Loucy (cell line): ENCODE data around the gene ABLIM1.

Experiments
- H2AFZ ChIP-seq: fragments of 200-600 bp; sonication (generic); 2 replicates; pipeline ENCODE4 v1.6.0; 2016; ENCODE audit warnings: antibody characterized with exemption, mild to moderate bottlenecking, low read length, moderate library complexity
- H3F3A ChIP-seq: fragments of 200-600 bp; 2 replicates; pipeline ENCODE4 v1.6.0; 2016; ENCODE audit warnings: antibody characterized with exemption, low read depth, mild to moderate bottlenecking
- H3K27me3 ChIP-seq: fragments of 200-600 bp; sonication (generic); 2 replicates; pipeline ENCODE4 v1.6.1; 2014; ENCODE audit warnings: low read length, mild to moderate bottlenecking; ENCODE audit not compliant: insufficient read depth, poor library complexity, severe bottlenecking
- H3K36me3 ChIP-seq: fragments of 200-600 bp; sonication (generic); 2 replicates; pipeline ENCODE4 v1.6.1; 2016; ENCODE audit warnings: low read length; ENCODE audit not compliant: insufficient read depth
- H3K4me1 ChIP-seq: fragments of 200-600 bp; sonication (generic); 2 replicates; pipeline ENCODE4 v1.5.1; 2014; ENCODE audit warnings: low read length, mild to moderate bottlenecking; ENCODE audit not compliant: insufficient read depth, poor library complexity, severe bottlenecking
- H3K4me2 ChIP-seq: fragments of 200-600 bp; sonication (generic); 2 replicates; pipeline ENCODE4 v1.6.0; 2014; ENCODE audit warnings: antibody characterized with exemption, low read length, low read depth, mild to moderate bottlenecking; ENCODE audit not compliant: poor library complexity, severe bottlenecking
- H3K4me3 ChIP-seq: fragments of 200-600 bp; sonication (generic); 2 replicates; pipeline ENCODE4 v1.5.1; 2014; ENCODE audit warnings: low read length, mild to moderate bottlenecking, mixed read lengths; ENCODE audit not compliant: poor library complexity, severe bottlenecking
- H3K79me2 ChIP-seq: fragments of 200-600 bp; sonication (generic); 2 replicates; pipeline ENCODE4 v1.6.1; 2014; ENCODE audit warnings: low read length; ENCODE audit not compliant: insufficient read depth
- H3K9ac ChIP-seq: fragments of 200-600 bp; sonication (generic); 2 replicates; pipeline ENCODE4 v1.6.0; 2014; ENCODE audit warnings: mild to moderate bottlenecking, low read depth, low read length, moderate library complexity; ENCODE audit not compliant: poor library complexity, severe bottlenecking
- H3K9me2 ChIP-seq: fragments of 200-600 bp; sonication (generic); replicated peaks from 2 replicates; pipeline ENCODE4 v1.6.1; 2016; ENCODE audit warnings: low read depth, low read length, mixed read lengths
- H3K9me3 ChIP-seq: fragments of 200-600 bp; sonication (generic); 2 replicates; pipeline ENCODE4 v1.6.1; 2014; ENCODE audit warnings: mild to moderate bottlenecking, antibody characterized with exemption, low read length, low read depth; ENCODE audit not compliant: insufficient read depth
- H4K20me1 ChIP-seq: fragments of 200-600 bp; sonication (generic); 2 replicates; pipeline ENCODE4 v1.6.0; 2014; ENCODE audit warnings: antibody characterized with exemption, low read length, mild to moderate bottlenecking; ENCODE audit not compliant: insufficient read depth, poor library complexity, severe bottlenecking
- EZH2phosphoT487 ChIP-seq: fragments of 200-600 bp; IDR thresholded peaks from 2 replicates; pipeline ENCODE4 v1.6.1; 2018; ENCODE audit warnings: antibody characterized with exemption, mild to moderate bottlenecking, moderate library complexity, borderline replicate concordance
- TF ChIP-seq, protein P1 (sequence below): fragments of 200-600 bp; sonication (generic); conservative IDR thresholded peaks from 2 replicates; pipeline ENCODE4 v1.5.1; 2014; ENCODE audit warnings: mild to moderate bottlenecking, antibody characterized with exemption, low read length

Gene ABLIM1

DNA sequence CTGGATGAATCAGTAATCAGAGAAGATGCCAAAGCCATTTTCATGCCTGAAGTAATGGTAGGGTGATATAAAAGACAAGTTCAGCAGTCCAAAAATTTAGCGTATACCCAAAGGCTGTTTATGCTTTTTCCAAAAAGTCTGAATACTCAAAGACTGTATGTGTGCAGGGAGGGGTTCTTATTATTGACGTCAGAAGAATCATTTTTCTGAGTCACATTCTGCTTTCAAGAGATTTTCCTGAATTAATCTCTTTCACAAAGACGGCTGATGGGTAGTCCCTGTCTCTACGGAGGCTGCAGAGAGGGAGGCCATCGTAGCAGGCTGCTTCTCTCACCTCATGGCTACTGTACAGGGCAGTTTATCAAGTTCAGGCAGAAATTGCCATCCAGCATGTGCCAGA is 30.7 kb upstream of the ABLIM1 start:
- no peak for TF ChIP-seq EZH2phosphoT487
- TF ChIP-seq, protein P1, sequence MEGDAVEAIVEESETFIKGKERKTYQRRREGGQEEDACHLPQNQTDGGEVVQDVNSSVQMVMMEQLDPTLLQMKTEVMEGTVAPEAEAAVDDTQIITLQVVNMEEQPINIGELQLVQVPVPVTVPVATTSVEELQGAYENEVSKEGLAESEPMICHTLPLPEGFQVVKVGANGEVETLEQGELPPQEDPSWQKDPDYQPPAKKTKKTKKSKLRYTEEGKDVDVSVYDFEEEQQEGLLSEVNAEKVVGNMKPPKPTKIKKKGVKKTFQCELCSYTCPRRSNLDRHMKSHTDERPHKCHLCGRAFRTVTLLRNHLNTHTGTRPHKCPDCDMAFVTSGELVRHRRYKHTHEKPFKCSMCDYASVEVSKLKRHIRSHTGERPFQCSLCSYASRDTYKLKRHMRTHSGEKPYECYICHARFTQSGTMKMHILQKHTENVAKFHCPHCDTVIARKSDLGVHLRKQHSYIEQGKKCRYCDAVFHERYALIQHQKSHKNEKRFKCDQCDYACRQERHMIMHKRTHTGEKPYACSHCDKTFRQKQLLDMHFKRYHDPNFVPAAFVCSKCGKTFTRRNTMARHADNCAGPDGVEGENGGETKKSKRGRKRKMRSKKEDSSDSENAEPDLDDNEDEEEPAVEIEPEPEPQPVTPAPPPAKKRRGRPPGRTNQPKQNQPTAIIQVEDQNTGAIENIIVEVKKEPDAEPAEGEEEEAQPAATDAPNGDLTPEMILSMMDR: no peak
- Histone ChIP-seq H2AFZ (no peak overlapping the region), H3K36me3 (peaks cover 29% of the 10 kb centered on the region; the same call in 1 of the 2 replicates), H3K9me3 (no peaks in the 10 kb centered on the region), H3K4me3 (no peak overlapping the region), H3K9me2 (no peaks in the 10 kb centered on the region), H4K20me1 (peaks cover 11% of the 10 kb centered on the region), H3K27me3 (no peaks in the 10 kb centered on the region), H3F3A (no peaks in the 10 kb centered on the region), H3K4me1 (peaks cover 23% of the 10 kb centered on the region), H3K4me2 (no peak overlapping the region), H3K79me2 (peaks cover 53% of the 10 kb centered on the region), H3K9ac (no peak overlapping the region)

DNA sequence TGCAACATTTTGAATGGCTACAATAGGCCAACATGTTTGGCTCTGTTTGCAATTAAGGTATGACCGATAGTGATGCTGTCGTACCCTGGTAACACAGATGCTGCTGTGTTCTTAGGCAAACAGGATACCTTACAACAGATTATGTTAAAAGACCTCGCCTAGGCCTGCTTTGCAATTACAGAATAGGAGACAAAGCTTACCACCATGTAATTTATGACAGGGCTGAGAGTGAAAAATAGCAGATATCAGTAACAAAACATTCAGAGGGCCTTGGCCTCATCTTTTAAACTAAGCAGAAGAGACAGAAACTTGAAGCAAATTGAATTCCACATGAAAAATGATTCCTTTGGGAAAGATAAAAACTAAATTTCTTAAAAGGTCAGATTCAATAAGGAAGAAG is 29.4 kb upstream of the ABLIM1 start:
- H2AFZ ChIP-seq: no peak overlapping the region
- no peaks in the 10 kb centered on the region for H3K27me3 ChIP-seq
- H3K79me2 ChIP-seq: peaks cover 66% of the 10 kb centered on the region
- peaks cover 11% of the 10 kb centered on the region for H4K20me1 ChIP-seq
- no peaks in the 10 kb centered on the region for H3F3A ChIP-seq
- peak overlapping the region; percentile 40 for H3K4me2 ChIP-seq
- H3K36me3 ChIP-seq: peaks cover 31% of the 10 kb centered on the region; the same call in 1 of the 2 replicates
- no peaks in the 10 kb centered on the region for H3K9me2 ChIP-seq
- H3K4me3 ChIP-seq: no peak overlapping the region
- peaks cover 23% of the 10 kb centered on the region for H3K4me1 ChIP-seq
- TF ChIP-seq, protein P1: no peak
- TF ChIP-seq EZH2phosphoT487: no peak
- H3K9ac ChIP-seq: no peak overlapping the region
- no peaks in the 10 kb centered on the region for H3K9me3 ChIP-seq

DNA sequence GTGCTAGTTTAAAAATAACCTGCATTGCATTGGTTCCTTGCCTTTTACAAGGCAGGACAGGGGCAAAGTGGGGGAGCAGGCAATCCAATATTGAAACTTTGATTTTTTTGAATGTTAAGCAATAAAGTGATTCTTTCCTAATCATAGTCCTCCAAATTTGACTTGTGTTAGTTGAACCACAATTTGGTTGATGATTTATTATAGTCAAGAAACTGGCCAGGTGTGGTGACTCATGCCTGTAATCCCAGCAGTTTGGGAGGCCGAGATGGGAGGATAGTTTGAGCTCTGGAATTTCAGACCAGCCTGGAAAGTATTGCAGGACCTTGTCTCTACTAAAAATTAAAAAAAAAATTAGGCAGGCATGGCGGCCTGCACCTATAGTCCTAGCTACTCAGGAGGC is 27.9 kb upstream of the ABLIM1 start:
- H3K4me3 ChIP-seq: no peak overlapping the region
- H4K20me1 ChIP-seq: peaks cover 15% of the 10 kb centered on the region
- H3K79me2 ChIP-seq: peaks cover 70% of the 10 kb centered on the region
- H3K36me3 ChIP-seq: peaks cover 21% of the 10 kb centered on the region; the same call in 1 of the 2 replicates
- no peaks in the 10 kb centered on the region for H3K9me3 ChIP-seq
- TF ChIP-seq, protein P1: no peak
- no peak for TF ChIP-seq EZH2phosphoT487
- H3K27me3 ChIP-seq: no peaks in the 10 kb centered on the region
- no peaks in the 10 kb centered on the region for H3F3A ChIP-seq
- no peak overlapping the region for H2AFZ ChIP-seq
- no peak overlapping the region for H3K4me2 ChIP-seq
- H3K4me1 ChIP-seq: peaks cover 23% of the 10 kb centered on the region
- no peak overlapping the region for H3K9ac ChIP-seq
- no peaks in the 10 kb centered on the region for H3K9me2 ChIP-seq
